HEK293 (cell line): Measurements from ENCODE around the gene B4GALT3.

Experiments used
- FEZF1 ChIP-seq: fragments of 450-650 bp; formaldehyde crosslinking; IDR thresholded peaks from 2 replicates; pipeline ENCODE4 v1.5.1; 2016; ENCODE audit warnings: missing biosample characterization, missing genetic modification characterization
- MYNN ChIP-seq: fragments of 450-650 bp; formaldehyde crosslinking; IDR thresholded peaks from 2 replicates; pipeline ENCODE4 v1.5.1; 2016; ENCODE audit warnings: missing biosample characterization, missing genetic modification characterization, borderline replicate concordance
- REST ChIP-seq: fragments of 450-650 bp; formaldehyde crosslinking; IDR thresholded peaks from 2 replicates; pipeline ENCODE4 v1.5.1; 2016; ENCODE audit warnings: missing biosample characterization, missing genetic modification characterization
- ZNF280C ChIP-seq: fragments of 450-650 bp; formaldehyde crosslinking; IDR thresholded peaks from 2 replicates; pipeline ENCODE4 v1.5.1; 2016; ENCODE audit warnings: missing biosample characterization, missing genetic modification characterization
- ZNF280D ChIP-seq: fragments of 450-650 bp; formaldehyde crosslinking; IDR thresholded peaks from 2 replicates; pipeline ENCODE4 v1.5.1; 2016; ENCODE audit warnings: missing biosample characterization, missing genetic modification characterization
- ZNF335 ChIP-seq: fragments of 450-650 bp; formaldehyde crosslinking; conservative IDR thresholded peaks from 2 replicates; pipeline ENCODE4 v1.5.1; 2016; ENCODE audit warnings: missing biosample characterization, missing genetic modification characterization
- ZNF37A ChIP-seq: fragments of 450-650 bp; IDR thresholded peaks from 2 replicates; pipeline ENCODE4 v1.5.1; 2018; ENCODE audit warnings: missing biosample characterization, missing genetic modification characterization
- ZNF391 ChIP-seq: fragments of 450-650 bp; formaldehyde crosslinking; IDR thresholded peaks from 2 replicates; pipeline ENCODE4 v1.5.1; 2016; ENCODE audit warnings: low read depth, missing biosample characterization, missing genetic modification characterization, borderline replicate concordance
- ZNF501 ChIP-seq: fragments of 450-650 bp; formaldehyde crosslinking; IDR thresholded peaks from 2 replicates; pipeline ENCODE4 v1.5.1; 2016; ENCODE audit warnings: missing biosample characterization, missing genetic modification characterization
- ZNF585B ChIP-seq: fragments of 450-650 bp; formaldehyde crosslinking; IDR thresholded peaks from 2 replicates; pipeline ENCODE4 v1.5.1; 2016; ENCODE audit warnings: missing biosample characterization, missing genetic modification characterization
- ZNF654 ChIP-seq: fragments of 450-650 bp; formaldehyde crosslinking; IDR thresholded peaks from 2 replicates; pipeline ENCODE4 v1.5.1; 2016; ENCODE audit warnings: low read depth, missing biosample characterization, missing genetic modification characterization
- ZNF670 ChIP-seq: fragments of 450-650 bp; formaldehyde crosslinking; IDR thresholded peaks from 2 replicates; pipeline ENCODE4 v1.5.1; 2016; ENCODE audit warnings: missing biosample characterization, missing genetic modification characterization, low read depth
- ZSCAN16 ChIP-seq: fragments of 450-650 bp; formaldehyde crosslinking; IDR thresholded peaks from 2 replicates; pipeline ENCODE4 v1.5.1; 2016; ENCODE audit warnings: missing biosample characterization, missing genetic modification characterization
- TF ChIP-seq, protein P1 (sequence below): fragments of 450-650 bp; formaldehyde crosslinking; IDR thresholded peaks from 2 replicates; pipeline ENCODE4 v1.5.1; 2016; ENCODE audit warnings: missing biosample characterization, missing genetic modification characterization
- TF ChIP-seq, protein P2 (sequence below): fragments of 450-650 bp; formaldehyde crosslinking; IDR thresholded peaks from 2 replicates; pipeline ENCODE4 v1.5.1; 2016; ENCODE audit warnings: missing biosample characterization, missing genetic modification characterization, low read depth
- TF ChIP-seq, protein P3 (sequence below): fragments of 450-650 bp; formaldehyde crosslinking; IDR thresholded peaks from 2 replicates; pipeline ENCODE4 v1.5.1; 2016; ENCODE audit warnings: missing biosample characterization, missing genetic modification characterization

Gene B4GALT3

DNA sequence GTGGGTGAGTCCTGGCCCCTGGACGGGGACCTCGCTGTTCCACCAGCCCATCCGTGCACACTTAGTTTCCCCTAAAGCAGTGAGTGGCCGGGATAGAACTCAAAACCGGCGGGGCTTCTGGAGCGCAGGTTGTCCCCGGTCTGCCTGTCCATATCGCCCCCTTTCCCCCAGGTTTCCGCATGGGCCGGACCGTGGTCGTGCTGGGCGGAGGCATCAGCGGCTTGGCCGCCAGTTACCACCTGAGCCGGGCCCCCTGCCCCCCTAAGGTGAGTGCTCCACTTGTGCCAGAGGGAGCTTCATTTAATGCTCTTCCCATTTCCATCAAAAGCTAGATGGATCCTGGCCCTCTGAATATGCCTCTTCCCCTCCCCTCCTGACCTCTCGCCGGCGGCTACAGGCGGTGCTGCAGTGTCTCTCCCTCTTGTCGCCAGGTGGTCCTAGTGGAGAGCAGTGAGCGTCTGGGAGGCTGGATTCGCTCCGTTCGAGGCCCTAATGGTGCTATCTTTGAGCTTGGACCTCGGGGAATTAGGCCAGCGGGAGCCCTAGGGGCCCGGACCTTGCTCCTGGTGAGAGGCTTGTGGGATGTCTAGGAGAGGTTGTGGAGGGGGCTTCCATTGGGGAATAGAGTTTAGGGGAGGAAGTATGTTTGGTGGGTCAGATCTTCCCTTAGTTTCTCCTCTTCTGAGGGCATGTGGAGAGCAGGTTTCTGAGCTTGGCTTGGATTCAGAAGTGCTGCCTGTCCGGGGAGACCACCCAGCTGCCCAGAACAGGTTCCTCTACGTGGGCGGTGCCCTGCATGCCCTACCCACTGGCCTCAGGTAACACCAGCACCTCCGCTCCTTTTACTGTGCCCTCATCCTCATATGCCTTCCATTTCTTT lies 10.4 kb downstream of the B4GALT3 start (continued):
- TF ChIP-seq ZNF280D (no peak), ZNF501 (tag by site-specific recombination) (no peak), ZSCAN16 (tag by site-specific recombination) (no peak), ZNF37A (no peak), REST (tag by site-specific recombination) (no peak), MYNN (tag by site-specific recombination) (no peak), ZNF335 (tag by site-specific recombination) (peak; percentile 98), ZNF670 (tag by site-specific recombination) (no peak), ZNF654 (no peak), ZNF391 (tag by site-specific recombination) (no peak), ZNF280C (tag by site-specific recombination) (no peak), ZNF585B (tag by site-specific recombination) (no peak), FEZF1 (tag by site-specific recombination) (no peak)
- TF ChIP-seq, protein P1, sequence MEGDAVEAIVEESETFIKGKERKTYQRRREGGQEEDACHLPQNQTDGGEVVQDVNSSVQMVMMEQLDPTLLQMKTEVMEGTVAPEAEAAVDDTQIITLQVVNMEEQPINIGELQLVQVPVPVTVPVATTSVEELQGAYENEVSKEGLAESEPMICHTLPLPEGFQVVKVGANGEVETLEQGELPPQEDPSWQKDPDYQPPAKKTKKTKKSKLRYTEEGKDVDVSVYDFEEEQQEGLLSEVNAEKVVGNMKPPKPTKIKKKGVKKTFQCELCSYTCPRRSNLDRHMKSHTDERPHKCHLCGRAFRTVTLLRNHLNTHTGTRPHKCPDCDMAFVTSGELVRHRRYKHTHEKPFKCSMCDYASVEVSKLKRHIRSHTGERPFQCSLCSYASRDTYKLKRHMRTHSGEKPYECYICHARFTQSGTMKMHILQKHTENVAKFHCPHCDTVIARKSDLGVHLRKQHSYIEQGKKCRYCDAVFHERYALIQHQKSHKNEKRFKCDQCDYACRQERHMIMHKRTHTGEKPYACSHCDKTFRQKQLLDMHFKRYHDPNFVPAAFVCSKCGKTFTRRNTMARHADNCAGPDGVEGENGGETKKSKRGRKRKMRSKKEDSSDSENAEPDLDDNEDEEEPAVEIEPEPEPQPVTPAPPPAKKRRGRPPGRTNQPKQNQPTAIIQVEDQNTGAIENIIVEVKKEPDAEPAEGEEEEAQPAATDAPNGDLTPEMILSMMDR (tag by site-specific recombination), result no peak
- TF ChIP-seq, protein P2, sequence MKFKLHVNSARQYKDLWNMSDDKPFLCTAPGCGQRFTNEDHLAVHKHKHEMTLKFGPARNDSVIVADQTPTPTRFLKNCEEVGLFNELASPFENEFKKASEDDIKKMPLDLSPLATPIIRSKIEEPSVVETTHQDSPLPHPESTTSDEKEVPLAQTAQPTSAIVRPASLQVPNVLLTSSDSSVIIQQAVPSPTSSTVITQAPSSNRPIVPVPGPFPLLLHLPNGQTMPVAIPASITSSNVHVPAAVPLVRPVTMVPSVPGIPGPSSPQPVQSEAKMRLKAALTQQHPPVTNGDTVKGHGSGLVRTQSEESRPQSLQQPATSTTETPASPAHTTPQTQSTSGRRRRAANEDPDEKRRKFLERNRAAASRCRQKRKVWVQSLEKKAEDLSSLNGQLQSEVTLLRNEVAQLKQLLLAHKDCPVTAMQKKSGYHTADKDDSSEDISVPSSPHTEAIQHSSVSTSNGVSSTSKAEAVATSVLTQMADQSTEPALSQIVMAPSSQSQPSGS (tag by site-specific recombination), result no peak
- TF ChIP-seq, protein P3, sequence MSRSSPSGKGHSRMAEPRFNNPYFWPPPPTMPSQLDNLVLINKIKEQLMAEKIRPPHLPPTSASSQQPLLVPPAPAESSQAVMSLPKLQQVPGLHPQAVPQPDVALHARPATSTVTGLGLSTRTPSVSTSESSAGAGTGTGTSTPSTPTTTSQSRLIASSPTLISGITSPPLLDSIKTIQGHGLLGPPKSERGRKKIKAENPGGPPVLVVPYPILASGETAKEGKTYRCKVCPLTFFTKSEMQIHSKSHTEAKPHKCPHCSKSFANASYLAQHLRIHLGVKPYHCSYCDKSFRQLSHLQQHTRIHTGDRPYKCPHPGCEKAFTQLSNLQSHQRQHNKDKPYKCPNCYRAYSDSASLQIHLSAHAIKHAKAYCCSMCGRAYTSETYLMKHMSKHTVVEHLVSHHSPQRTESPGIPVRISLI, result peak; percentile 75; the same call in 1 of the 2 replicates
